Adipocyte (in vitro differentiated cells): ENCODE results near the gene NUP205.
"Not testable (repeated sequence)": the region's sequence is repeated elsewhere in the genome, so short reads cannot be mapped to it uniquely, and the experiment has no call there.

Experiments used
- DNase-seq: peaks from one replicate; pipeline ENCODE4 v3.0.0-alpha.2; 2015; ENCODE audit warnings: low read depth
- H3K27me3 ChIP-seq: replicated peaks from 2 replicates; pipeline ENCODE4 v1.7.0; 2013; ENCODE audit warnings: mild to moderate bottlenecking, low read length, moderate library complexity; ENCODE audit not compliant: control insufficient read depth, insufficient read depth
- H3K36me3 ChIP-seq: 2 replicates; pipeline ENCODE4 v1.7.0; 2013; ENCODE audit warnings: low read length, mild to moderate bottlenecking, moderate library complexity; ENCODE audit not compliant: control insufficient read depth, insufficient read depth, severe bottlenecking
- H3K4me1 ChIP-seq: 2 replicates; pipeline ENCODE4 v1.7.0; 2013; ENCODE audit warnings: mild to moderate bottlenecking, low read length, moderate library complexity; ENCODE audit not compliant: control insufficient read depth, insufficient read depth
- H3K4me3 ChIP-seq: 2 replicates; pipeline ENCODE4 v1.7.0; 2013; ENCODE audit warnings: mild to moderate bottlenecking, low read length, moderate library complexity
- H3K9ac ChIP-seq: 2 replicates; pipeline ENCODE4 v1.7.0; 2013; ENCODE audit warnings: mild to moderate bottlenecking, low read length, moderate library complexity
- H3K9me3 ChIP-seq: 2 replicates; pipeline ENCODE4 v1.7.0; 2013; ENCODE audit warnings: mild to moderate bottlenecking, low read length, moderate library complexity; ENCODE audit not compliant: control insufficient read depth

The NUP205 gene

DNA sequence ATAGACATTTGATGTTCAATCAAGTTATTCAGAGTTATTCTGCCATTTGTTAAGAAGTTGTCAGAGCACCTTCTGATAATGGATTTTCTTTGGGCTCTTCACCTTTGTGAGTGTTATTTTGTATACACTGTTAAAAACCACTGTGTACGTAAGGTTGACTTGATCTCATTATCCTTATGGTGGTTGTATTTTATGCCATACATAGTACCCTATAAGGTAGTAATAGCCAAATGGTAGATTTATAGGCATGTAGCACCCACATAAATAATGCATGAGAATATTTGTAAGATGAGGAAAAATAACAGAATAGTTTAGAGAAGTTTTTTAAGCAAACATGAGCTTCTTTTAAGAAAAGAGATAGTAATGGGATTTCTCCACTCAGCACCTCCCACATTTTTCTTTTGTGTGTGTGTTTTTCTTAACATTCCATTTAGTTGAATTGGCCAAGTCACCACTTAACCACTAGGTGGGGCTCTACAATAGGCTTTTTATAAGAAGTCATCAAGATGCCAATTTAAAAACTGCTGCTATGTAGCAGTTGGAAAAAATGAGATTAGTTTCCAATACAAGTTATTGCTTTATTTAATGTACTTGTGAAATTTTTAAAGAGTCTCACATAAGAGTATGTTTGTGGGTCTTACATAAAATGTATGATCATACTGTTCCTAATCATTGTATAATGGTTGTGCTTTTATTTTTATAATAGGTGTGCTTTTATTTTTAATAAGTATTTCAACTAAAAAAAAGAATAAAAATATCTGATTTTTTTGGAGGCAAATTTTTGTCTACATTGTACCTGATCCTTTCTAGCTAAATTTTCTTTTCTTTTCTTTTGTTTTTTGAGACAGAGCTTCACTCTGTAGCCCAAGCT, 63.5 kb downstream of the NUP205 start:
- Histone ChIP-seq H3K4me1 (peaks cover 10% of the 10 kb centered on the region), H3K27me3 (no peaks in the 10 kb centered on the region), H3K9ac (peak overlapping the region; percentile 67), H3K36me3 (peaks cover 54% of the 10 kb centered on the region), H3K4me3 (peak overlapping the region; percentile 66), H3K9me3 (no peaks in the 10 kb centered on the region)
- DNase-seq = peak; percentile 95

DNA sequence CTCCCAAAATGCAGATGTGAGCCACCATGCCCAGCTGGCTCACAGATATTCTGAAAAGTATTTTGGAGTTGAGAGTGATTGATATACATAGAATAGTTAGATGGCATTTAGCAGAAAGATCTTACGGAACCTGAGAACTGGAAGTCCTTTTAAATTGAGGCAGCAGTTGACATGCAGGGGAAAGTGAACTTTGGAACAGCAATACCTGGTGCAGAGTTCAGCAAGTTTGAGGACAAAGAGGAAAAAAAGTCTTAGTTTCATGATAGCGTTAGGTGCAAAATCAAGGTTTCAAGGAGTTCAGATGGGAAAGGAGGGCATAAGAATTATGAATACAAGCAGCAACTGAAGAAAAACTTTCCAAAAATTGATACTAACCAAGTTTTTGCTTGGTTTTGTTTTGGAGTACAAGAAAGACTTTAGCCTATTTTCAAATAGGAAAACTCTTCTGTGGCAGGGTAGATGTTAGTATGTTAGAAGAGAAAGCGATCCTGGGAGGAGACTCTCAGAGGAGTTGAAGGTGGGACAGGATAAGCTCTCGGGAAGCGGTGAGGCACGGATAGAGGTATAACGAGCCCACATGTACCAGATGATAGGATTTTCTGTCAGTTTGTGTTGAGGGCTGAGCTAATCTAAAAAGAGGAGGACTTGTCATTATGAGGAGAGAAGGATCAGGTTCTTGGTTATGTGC, 76.6 kb downstream of the NUP205 start:
- no peak overlapping the region for H3K4me3 ChIP-seq
- DNase-seq = no peak
- no peaks in the 10 kb centered on the region for H3K27me3 ChIP-seq
- no peak overlapping the region for H3K9ac ChIP-seq
- H3K4me1 ChIP-seq = no peaks in the 10 kb centered on the region
- peaks cover 55% of the 10 kb centered on the region for H3K36me3 ChIP-seq
- H3K9me3 ChIP-seq = no peaks in the 10 kb centered on the region

DNA sequence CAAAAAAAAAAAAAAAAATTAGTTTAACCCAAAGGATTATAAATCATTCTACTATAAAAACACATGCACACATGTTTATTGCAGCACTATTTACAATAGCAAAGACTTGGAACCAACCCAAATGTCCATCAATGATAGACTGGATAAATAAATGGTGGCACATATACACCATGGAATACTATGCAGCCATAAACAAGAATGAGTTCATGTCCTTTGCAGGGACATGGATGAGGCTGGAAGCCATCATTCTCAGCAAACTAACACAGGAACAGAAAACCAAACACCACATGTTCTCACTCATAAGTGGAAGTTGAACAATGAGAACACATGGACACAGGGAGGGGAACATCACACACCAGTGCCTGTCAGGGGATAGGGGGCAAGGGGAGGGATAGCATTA, 82.0 kb downstream of the NUP205 start:
- not testable (repeated sequence) for H3K9me3 ChIP-seq, H3K9ac ChIP-seq, H3K4me3 ChIP-seq, H3K4me1 ChIP-seq, H3K27me3 ChIP-seq, DNase-seq
- peaks cover 50% of the 10 kb centered on the region for H3K36me3 ChIP-seq

DNA sequence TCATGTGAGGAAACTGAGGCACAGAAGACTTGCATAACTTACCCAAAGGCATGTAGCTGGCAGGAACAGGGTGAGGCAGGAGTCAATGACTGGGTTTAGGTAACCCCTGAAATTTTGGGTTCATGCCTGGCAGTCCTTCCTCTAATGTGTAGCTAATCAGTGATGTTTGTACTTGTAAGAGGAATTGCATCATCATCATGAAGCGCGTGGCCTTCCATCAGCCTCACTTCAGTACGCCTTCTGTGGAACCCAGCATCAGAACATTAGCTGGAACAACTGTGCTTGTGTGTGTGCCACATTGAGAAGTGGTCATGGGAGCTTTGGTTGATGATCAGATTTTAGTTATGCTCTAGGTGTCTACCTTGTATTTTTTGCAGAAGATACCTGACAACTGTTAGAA, 86.4 kb downstream of the NUP205 start:
- Histone ChIP-seq H3K9ac (no peak overlapping the region), H3K4me1 (no peaks in the 10 kb centered on the region), H3K9me3 (no peaks in the 10 kb centered on the region), H3K27me3 (no peaks in the 10 kb centered on the region), H3K4me3 (no peak overlapping the region), H3K36me3 (peaks cover 50% of the 10 kb centered on the region)
- DNase-seq = no peak

DNA sequence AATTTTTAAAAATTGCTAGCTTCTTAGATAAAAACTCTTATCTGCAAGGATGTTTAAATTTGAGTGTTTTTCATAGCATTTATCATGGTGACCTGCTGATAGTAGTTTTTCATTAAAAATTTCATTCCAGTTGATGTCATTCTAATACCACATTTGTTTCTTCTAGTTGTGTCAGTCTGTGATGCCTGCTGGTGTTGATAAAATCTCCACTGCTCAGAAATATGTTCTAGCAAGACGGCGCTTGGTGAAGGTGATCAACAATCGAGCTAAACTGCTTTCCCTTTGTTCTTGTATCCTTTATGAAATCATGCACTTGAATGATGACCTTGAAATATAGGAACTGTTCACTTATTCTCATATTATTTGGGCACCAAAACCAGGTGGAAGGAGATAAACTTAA, 87.0 kb downstream of the NUP205 start:
- no peak for DNase-seq
- no peak overlapping the region for H3K9ac ChIP-seq
- H3K4me3 ChIP-seq = no peak overlapping the region
- no peaks in the 10 kb centered on the region for H3K9me3 ChIP-seq
- peaks cover 49% of the 10 kb centered on the region for H3K36me3 ChIP-seq
- H3K27me3 ChIP-seq = no peaks in the 10 kb centered on the region
- H3K4me1 ChIP-seq = no peaks in the 10 kb centered on the region

DNA sequence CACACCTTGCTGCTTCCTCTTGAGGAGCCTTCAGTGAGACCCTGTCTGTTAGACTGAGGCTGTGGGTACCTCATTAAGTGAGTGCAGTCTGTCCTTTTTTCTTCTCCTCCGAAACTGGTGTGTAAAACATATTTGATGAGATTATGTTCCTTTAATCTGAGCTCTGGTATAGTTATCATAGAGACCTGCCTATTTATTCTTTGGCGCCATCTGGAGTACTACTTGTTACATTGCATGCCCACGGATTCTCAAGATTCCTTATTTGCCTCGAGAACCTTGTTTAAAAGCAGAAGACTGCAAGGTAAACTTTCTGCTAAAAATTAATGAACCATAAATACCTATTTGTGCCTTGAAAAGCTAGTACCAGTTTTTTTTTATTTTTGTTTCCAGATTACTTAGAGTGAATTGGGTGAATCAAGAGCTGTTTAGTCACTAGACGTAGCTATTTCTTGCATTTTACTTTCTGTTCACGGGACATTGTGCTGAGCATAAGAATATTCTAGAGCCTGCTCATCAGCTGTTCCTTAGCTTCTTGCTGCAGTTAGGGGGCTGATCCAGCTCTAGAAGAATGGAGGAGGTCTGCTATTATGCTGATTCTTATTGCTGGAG, 87.7 kb downstream of the NUP205 start:
- DNase-seq = peak; percentile 88
- no peak overlapping the region for H3K4me3 ChIP-seq
- no peaks in the 10 kb centered on the region for H3K4me1 ChIP-seq
- H3K27me3 ChIP-seq = no peaks in the 10 kb centered on the region
- H3K9me3 ChIP-seq = no peaks in the 10 kb centered on the region
- H3K9ac ChIP-seq = no peak overlapping the region
- peaks cover 49% of the 10 kb centered on the region for H3K36me3 ChIP-seq

DNA sequence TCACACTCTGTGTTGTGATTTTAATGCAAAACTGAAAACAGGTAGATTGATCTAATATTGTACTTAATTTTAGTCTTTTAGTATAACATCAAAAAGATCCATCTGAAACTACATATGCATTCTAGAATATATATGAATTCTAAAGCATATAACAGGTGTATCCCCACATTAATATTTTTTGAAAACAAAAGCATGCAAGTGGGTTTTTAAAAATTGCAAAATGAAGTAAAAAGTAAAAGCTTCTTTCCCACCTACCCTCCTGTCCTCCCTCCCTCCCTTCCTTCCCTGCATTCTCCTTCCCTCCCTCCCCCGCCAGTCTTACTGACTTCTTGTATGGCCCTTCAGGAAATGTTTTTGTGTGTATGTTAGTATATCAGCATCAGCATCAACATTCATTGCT, 90.0 kb downstream of the NUP205 start:
- Histone ChIP-seq H3K9me3 (no peaks in the 10 kb centered on the region), H3K4me3 (no peak overlapping the region), H3K4me1 (no peaks in the 10 kb centered on the region), H3K27me3 (no peaks in the 10 kb centered on the region), H3K36me3 (peaks cover 42% of the 10 kb centered on the region), H3K9ac (no peak overlapping the region)
- DNase-seq = no peak

DNA sequence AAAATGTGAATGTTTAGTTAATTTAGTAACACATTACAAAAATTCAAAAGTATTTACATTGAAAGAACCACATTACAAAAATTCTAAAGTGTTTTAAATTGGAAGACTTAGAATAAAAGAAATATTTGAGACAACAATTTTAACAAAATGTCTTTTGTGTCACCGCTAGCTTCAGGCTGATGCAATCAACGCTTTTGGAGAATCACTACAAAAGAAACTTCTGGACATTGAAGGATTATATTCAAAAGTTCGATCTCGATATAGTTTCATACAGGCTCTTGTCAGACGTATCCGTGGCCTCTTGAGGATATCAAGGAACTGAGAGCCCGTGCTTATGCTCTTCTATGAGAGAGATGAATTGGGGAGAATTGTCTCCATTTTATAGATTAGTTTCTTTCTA, 90.5 kb downstream of the NUP205 start:
- DNase-seq = no peak
- Histone ChIP-seq H3K9me3 (no peaks in the 10 kb centered on the region), H3K4me1 (no peaks in the 10 kb centered on the region), H3K9ac (no peak overlapping the region), H3K36me3 (peaks cover 39% of the 10 kb centered on the region), H3K27me3 (no peaks in the 10 kb centered on the region), H3K4me3 (no peak overlapping the region)

DNA sequence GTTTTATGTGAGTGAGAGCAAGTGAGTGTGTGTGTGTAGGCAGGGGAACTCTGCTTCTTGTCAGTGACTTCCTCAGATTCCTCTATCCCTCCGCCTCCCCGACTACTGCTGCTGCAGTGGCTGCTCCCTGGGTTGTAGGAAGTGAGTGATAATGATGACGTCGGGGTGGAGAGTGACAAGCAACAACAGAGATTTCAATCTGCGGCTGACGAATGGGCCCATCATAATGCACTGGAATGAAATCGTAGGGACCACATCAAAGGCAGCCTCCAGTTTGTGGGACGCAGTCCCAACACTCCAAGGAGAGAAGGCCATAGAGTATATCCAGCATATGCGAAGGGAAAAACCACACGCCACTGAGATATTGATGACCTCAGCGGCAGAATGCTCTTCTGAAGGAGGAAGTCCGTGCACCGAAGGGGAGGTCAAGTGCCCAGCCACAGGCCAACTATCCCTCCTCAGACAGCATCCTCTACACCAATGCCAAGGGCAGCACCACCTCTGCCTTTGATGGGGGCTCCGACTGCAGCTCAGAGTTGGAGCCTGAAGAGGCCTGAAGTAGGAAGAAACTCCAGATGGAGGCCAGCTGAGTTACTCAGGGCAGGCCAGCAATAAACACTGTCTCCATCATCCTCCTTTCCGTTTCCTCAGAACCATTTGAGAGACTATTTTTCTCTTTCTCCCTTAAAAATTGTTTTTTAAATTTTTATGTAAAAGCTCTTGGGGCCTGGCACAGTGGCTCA, 93.3 kb downstream of the NUP205 start:
- DNase-seq = peak; percentile 32
- no peaks in the 10 kb centered on the region for H3K4me1 ChIP-seq
- H3K4me3 ChIP-seq = no peak overlapping the region
- H3K27me3 ChIP-seq = no peaks in the 10 kb centered on the region
- no peaks in the 10 kb centered on the region for H3K9me3 ChIP-seq
- H3K36me3 ChIP-seq = peaks cover 15% of the 10 kb centered on the region
- no peak overlapping the region for H3K9ac ChIP-seq

DNA sequence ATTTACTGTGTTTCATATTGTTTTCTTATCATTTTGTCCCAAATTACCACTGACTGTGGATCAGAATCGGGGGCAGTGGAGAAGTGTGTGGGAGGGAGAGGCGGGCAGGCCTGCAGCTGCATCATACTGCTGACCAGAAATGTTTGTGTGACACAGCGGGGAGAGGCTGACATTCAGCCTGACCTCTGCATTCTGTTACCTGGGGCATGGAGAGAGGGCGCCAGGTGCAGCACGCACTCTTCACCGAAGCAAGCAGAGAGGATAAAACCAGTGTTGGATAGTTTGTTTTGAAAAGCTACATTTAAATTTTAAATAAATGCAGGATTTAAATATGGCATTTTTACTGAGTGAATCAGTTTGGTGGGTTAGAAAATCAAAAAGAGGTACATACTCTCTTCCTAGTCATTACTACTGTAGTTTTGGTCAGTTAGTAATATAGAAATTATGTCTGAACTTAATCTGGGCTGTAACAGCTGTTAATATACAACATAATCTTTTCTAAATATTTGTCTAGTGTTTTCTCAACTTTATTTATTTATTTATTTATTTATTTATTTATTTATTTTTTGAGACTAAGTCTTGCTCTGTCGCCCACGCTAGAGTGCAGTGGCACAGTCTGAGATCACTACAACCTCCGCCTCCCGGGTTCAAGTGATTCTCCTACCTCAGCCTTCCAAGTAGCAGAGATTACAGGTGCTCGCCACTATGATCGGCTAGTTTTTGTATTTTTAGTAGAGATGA, 95.8 kb downstream of the NUP205 start:
- H3K9me3 ChIP-seq = no peaks in the 10 kb centered on the region
- no peaks in the 10 kb centered on the region for H3K4me1 ChIP-seq
- H3K9ac ChIP-seq = no peak overlapping the region
- no peak overlapping the region for H3K4me3 ChIP-seq
- DNase-seq = no peak
- H3K36me3 ChIP-seq = no peaks in the 10 kb centered on the region
- H3K27me3 ChIP-seq = no peaks in the 10 kb centered on the region
